Hematopoietic multipotent progenitor cell treated with erythropoietin and hydrocortisone succinate and interleukin-3 and kit ligand, for 4 days (in vitro differentiated cells): ENCODE data around the gene PIK3CB.
"Not testable (repeated sequence)": the region's sequence is repeated elsewhere in the genome, so short reads cannot be mapped to it uniquely, and the experiment has no call there.

ENCODE experiments used
- DNase-seq: peaks from one replicate; pipeline ENCODE4 v3.0.0-alpha.2; 2015

PIK3CB gene

DNA sequence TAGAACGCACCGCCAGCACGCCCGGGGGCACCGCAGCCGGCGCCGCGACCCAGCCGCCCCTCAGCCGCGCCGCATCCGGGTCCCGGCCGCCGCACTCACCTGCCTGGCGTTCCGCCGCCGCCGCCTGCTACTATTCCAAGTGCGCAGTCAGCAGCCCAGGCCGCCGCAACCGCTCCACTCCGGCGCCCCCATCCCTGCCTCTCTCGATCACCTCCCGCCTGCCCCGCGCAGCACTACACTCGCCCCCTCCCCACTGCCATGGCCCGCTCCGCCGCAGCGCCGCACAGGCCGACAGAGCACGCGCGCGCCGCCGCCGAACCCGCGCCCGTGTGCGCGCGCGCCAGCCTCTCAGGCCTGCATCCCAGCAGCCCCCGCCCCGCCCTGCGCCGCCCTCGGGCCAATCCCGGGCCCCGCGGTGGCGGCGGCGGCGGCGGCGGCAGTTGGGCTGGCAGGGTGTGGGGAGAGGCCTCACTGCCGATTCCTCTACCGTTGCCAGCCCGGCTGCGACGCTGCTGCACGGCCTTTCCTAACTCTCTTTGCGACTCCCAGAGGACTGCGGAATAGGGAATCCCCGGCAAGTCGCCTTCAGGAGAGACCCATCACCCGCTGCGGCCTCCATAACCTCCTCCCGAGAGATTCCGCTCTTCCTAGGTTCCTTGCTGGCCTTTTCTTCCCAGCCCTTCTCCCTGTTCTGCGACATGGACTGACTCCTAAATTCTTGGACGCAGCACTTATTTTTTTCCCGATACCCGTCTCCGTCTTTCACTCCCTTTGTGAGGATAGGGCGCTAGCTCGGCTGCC, at the start of gene PIK3CB:
Gene PIK3CB, minus strand, starts transcription at position 333 of the 801 bp plus-strand sequence. CDS start 75,585 bp downstream, outside the sequence.
- DNase-seq, result peak; percentile 96

DNA sequence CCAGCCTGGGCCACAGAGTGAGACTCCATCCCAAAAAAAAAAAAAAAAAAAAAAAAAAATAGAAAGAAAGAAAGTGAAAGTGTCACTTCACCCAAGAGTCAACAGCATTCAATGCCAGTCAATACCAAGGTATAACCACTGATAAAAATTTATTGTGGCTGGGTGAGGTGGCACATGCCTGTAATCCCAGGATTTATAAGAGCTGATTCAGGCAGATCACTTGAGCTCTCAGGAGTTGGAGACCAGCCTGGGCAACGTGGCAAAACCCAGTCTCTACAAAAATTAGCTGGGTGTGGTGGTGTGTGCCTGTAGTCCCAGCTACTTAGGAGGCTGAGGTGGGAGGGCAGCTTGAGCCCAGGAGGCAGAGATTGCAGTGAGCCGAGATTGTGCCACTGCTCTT, 46.5 kb upstream of the PIK3CB start:
- peak; percentile 34 for DNase-seq

DNA sequence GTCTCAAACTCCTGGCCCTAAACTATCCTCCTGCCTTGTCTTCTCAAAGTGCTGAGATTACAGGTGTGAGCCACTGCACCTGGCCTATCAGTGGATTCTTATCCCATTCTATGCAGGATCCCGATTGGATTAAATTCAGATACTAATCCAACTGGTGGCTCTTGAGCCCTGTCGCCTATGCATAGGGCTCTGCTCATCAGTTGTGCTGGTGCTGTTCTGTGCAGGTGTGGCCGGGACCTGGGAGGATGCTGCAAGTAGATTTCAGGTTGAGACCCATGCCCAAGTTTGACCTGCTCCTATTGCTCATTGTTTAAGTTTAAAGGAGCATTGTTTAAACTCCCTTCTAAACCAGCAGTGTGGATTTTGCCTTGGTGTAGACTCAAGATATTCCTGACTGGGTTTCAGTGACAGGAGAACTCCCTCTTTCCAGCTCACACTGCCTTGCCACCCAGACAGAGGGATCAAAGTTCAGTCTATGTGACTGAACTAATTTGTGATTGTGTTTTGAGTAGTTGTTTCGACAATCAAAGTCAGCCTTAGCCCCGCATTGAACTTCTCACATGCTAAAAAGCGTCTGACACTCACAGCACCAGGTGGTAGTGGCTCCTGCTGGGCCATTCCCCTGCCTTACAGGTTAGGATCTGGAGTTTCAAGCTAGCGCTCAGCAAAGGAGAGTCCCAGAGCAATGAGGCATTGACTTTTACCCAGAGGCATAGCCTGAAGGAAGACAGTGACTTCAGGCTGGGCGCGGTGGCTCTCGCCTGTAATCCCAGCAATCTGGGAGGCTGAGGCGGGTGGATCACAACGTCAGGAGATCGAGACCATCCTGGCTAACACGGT, 45.0 kb upstream of the PIK3CB start:
- no peak for DNase-seq

DNA sequence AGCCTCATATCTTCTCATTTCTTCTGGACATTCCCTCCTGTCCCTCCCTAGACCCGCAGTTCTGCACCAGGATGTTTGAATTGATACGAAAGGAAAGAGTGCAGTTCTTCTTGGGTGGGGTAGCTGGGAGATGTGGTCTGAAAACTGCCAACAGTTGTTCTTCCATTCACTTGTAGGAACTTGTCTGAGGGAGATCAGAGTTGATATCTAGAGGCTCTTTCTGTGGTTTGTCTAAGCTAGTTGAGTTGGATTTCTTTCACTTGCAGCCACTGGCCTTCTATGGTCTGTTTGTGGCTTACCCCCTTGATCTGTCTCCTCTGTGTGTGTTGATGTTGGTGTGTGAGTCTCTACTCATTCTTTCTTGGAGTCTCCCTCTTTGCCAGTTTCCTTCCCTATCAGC, 42.5 kb upstream of the PIK3CB start:
- peak; percentile 93 for DNase-seq

DNA sequence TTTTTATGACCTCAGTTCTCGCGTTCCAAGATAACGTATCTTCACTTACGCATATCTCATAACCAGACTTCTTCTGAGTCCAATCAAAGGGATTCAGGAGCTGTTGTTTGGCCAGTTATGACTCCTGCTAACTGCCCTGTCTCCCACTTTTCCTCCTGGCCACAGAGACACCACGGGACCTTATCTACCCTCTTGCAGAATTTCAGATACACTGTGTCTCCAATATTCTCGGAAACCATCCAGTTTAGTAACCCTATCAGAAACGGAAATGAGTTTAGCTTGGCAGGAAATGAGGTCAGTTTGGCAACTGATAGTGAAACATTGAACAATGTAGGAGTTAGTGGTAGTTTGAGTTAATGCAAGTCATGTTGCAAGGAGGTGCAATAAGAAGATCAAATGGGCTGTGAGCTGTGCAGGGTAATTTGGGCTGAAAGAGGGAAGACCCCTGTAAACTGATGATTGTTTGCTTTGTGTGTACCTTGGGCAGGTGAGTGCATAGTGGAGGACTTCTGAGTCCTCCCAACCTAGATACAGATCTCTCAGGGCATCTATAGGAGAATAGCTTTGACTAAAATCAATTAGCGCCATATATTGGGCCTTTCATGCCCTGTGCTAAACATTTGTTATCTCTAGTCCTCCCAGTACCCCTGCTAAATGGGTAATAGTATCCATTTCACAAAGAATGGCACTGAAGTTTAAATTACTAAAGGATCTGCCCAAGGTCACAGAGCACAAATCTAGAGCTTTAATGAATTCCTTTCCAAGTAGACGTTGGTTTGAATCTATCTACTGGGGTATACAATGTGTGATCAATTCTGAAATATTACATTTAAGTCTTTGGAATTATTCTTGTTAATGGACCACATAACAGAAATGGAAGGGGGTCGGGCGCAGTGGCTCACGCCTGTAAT, 41.3 kb upstream of the PIK3CB start:
- DNase-seq, result peak; percentile 98

DNA sequence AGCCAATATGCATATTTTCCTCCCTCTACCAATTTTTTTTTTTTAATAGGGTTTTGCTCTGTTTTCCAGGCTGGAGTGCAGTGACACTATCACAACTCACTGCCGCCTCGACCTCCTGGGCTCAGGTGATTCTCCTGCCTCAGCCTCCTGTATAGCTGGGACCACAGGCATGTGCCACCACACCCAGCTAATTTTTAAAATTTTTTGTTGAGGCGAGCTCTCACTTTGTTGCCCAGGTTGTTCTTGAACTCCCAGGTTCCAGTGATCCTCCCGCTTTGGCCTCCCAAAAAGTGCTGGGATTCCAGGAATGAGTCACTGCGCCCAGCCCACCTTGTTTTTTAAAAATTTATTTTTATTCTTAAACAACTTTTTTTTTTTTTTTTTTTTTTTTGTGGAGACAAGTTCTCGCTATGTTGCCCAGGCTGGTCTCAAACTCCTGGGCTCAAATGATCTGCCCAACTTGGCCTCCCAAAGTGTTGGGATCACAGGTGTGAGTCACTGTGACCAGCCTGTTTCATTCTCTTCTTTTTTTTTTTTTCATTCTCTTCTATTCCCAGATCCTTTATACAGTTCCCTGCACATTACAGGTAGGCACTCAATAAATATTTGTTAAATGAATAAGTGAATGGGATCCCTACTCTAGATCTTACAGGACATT, 40.5 kb upstream of the PIK3CB start:
- peak; percentile 8 for DNase-seq

DNA sequence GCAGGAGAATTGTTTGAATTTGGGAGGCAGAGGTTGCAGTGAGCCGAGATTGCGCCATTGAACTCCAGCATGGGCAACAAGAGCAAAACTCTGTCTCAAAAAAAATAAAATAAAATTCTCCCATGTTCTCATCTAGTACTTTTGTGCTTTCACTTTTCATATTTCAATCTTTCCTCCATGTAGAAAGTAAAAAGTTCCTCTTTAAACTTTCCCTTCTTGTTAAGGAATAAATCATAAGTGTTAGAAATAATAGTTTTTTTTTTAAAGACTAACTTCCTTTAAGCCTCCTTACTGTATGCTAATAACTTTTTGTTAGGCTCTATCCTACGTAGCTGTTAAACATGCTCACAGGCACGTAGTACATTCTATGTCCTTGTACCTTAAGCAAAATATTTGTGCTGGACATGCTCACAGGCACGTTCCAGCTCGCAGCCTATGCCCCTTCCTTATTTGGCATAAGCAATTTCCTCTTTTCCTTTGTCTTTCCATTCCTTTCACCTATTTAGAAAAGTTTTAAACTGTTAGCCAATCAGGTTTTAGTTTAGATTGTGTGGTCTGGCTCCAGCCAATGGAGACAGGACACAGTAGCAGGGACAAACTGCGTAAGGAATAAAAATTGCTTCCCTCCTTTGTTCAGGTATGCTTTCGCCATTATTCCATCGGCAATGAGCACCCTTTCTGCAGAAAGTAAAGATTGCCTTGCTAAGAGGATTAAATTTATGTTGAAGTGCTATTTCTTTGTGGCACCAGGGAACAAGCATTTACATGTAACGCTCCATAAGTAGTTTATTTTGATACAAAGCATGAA, 38.9 kb upstream of the PIK3CB start:
- no peak for DNase-seq

DNA sequence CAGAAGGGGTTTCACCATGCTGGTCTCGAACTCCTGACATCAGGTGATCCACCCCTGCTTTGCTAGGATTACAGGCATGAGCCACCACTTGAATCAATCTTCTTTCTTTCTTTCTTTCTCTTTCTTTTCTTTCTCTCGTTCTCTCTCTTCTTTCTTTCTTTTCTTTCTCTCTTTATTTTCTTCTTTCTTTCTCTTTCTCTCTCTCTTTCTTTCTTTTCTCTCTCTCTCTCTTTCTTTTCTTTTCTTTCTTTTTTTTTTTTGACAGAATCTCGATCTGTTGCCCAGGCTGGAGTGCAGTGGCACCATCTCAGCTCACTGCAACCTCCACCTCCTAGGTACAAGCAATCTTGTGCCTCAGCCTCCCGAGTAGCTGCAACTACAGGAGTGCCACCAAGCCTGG, 37.9 kb upstream of the PIK3CB start:
- no peak for DNase-seq

DNA sequence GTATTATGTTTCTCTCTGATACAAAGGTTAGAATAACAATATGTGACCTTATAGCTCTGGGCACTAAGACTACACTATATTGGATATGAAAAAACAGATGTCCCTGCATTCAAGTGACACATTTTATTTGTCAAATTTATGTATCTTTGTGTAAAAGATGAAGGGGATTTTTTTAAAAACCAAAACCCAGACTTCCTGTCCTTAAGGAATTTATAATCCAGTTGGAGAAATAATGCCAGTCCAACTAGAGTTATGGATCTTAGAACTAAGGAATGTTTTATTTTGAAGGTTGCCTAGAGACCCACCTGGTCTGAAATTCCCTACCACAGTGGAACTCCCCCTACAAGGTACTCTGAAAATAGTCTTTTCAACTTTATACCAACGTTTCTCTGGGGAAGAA, 33.3 kb upstream of the PIK3CB start:
- DNase-seq, result no peak

DNA sequence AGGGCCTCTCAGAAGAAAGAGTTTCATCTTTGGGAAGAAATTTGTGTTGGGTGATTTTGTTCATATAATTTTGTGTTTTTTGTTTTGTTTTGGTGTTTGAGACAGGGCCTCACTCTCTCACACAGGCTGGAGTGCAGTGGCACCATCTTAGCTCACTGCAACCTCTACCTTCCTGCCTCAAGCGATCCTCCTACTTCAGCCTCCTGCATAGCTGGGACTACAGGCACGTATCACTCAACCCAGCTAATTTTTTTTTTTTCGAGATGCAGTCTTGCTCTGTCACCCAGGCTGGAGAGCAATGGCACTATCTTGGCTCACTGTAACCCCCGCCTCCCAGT, 29.0 kb upstream of the PIK3CB start:
- DNase-seq, result no peak

DNA sequence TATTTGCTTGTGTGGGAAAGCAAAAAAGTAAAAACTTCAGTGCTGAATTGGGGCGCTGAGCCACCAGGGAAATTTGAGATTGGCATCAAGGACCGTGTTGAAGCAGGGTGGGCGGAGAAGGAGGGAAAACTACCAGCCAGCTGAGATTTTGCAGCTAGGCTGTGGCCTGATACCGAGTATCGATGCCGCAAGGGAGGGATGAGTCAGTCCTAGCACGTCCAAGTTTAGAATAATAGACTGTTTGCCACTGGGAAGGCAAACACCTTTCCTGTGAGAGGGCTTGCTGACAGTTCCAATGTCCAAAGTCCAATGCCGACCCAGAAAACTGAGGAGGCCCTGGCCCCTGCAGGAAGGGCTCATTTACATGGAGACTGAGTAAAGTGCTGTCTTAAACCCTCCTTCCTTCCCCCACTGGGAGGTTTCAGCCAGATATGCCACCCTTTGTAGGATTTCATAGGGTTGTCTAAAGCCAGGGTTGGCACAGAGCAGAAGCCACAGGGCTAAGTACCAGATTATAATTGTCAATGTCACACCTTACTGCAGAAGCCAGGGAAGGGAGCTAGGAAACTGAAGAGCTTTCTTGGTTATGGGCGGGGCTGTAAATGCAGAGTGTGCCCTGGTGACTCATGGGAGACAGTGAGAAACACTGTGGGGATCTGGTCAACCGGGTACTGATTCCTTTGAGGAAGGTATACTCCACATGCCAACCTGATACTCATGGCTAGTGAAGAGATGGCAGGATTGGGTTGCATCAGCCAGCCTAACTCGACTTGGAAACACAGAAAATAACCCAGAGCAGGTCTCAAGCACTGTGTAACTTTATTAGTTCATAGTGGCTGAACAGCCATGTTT, 28.4 kb upstream of the PIK3CB start:
- DNase-seq, result peak; percentile 74

DNA sequence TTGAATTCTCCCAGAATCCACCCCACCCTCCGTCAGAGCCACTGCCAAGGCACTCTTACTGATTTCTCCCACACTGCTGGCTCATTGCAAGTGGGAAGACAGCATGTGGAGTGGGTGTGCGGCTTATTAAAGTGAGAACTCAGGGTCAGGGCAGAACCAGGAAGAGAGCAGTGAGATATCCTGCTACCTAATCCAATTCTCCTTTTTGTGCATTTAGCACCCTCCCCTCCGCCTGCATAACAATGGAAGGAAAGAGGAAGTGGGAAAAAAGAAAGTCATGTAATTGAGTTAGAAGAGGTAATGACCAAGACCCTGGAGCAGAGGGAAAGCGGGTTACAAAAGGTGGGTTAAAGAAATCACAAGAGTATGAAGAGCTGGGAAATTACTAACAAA, 27.8 kb upstream of the PIK3CB start:
- peak; percentile 58 for DNase-seq

DNA sequence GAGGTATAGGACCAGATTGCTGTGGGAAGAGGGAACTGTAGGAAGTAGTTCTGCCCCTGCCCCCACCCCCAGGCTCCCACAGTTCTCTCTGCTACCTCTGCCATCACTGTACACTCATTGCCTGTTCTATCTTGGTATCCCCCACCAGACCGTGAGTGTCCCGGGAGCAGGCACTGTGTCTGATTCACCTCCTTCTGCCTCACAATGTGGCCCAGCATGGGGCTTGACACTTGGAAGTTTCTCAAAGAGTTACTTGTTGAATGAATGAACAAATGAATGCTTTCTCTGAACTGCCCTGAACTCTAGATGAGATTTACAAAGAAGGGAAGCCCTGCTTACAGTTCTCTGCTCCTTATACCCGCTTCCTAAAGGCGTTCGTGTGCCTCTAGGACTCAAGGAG, 27.1 kb upstream of the PIK3CB start:
- no peak for DNase-seq

DNA sequence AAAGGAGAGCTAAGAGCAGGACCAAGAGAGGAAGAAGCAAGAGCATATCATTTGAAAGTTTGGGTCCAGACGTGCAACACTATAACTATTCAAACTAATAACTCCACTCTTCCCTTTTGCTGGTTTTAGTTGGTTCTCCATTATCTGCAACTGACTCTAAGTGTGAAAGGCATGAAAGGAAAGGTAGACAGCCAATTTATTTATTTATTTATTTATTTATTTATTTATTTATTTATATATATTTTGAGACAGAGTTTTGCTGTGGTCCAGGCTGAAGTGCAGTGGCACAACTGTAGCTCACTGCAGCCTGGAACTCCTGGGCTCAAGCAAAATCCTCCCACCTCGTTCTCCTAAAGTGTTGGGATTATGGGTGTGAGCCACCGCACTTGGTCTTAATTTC, 22.1 kb upstream of the PIK3CB start:
- DNase-seq, result no peak

DNA sequence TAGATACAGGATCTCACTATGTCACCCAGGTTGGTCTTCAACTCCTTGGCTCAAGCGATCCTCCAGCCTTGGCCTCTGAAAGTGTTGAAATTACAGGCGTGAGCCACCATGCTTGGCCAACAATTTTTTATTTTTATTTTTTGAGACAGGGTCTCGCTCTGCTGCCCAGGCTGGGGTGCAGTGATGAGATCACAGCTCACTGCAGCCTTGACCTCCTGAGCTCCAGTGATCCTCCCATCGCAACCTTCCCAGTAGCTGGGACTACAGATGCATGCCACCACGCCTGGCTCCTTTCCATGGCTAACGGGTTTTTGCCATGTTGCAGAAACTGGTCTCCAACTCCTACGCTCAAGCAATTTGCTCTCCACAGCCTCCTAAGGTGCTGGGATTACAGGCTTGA, 20.2 kb upstream of the PIK3CB start:
- no peak for DNase-seq

DNA sequence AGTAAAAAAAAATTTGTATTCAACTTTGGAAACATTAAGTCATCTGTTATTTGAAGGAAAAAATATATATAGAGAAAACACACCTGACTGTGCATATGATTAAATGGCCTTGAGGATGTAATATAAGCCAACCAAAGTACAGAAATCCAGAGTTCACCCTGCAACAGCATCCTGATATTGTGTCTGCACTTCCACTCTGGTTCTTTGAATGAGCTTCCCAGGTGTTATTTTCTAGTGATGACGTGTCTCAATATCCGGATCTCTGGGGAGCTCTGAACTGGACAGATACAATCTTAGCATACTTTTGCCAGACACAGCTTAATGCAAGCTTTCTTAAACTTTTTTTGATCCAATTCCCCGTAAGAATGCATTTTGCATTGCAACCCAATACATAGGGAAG, 19.5 kb upstream of the PIK3CB start:
- no peak for DNase-seq

DNA sequence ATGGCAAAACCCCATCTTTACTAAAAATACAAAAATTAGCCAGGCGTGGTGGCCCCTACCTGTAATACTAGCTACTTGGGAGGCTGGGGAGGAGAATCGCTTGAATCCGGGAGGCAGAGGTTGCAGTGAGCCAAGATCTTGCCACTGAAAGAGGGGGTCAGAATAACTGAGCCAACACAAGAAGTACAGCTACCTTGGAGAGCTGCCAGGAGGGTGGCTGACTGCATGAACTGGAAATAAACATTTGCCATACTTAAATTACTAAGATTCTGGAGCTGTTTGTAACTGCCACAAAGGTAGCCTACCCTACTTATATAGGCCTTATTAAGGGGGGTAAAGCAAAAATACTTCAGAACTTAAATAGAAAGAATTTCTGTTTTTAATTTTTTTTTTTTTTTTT, 15.4 kb upstream of the PIK3CB start:
- DNase-seq, result peak; percentile 69

DNA sequence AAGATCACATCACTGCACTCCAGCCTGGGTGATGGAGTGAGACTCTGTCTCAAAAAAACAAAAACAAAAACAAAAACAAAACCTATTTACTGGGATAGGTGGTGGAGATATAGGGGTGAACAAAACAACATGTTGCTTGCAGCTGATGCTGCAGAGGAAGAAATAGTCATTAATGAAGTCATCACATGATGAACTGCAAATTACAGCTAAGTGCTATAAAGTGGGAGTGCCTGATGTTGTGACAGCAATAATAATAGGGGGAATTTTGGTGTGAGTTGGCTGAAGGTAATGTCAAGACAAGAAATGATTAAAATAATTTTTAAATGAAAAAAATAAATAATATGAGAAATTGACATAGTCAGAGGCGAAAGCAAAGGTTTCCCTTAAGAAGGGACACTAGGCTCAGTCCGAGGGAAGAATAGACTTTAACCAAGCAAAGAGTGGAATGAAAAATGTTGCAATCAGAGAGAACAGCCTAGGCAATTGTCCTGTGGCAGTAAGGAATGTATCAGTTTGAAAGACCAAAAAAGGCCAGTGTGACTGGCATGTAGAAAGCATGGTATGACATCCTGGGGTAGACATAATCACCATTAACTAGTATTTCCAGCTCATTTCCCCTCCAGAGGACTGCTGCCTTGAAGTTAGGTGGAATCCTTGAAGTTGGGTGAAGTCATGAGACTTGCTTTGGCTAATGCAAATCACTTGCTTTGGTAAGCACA, 14.7 kb upstream of the PIK3CB start:
- DNase-seq, result no peak

DNA sequence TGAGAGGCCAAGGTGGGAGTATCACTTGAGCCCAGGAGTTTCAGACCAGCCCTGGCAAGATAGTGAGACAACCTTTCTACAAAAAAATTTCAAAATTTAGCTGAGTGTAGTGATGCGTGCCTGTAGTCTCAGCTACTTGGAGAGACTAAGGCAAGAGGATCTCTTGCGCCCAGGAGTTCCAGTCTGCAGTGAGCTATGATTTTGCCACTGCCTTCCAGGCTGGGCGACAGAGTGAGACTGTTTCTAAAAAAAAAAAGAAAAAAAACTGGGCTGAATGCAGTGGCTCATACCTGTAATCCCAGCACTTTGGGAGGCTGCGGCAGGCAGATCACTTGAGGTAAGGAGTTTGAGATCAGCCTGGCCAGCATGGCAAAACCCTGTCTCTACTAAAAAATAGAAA, 14.0 kb upstream of the PIK3CB start:
- no peak for DNase-seq

DNA sequence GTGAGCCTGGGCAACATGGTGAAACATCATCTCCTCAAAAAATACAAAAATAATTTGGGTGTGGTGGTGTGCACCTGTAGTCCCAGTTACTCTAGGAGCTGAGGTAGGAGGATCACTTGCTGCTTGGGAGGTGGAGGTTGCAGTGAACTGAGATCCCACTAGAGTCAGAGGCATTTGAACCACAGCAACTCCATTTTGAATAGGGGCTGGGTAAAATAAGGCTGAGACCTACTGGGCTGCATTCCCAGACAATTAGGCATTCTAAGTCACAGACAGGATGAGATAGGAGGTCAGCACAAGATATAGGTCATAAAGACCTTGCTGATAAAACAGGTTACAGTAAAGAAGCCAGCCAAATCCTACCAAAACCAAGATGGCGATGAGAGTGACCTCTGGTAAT, 12.1 kb upstream of the PIK3CB start:
- not testable (repeated sequence) for DNase-seq
